H1 (cell line): ENCODE results near the gene SRPX2. TPM values are rescaled to one million over a fixed set of nuclear protein-coding genes. Genes with fewer than 3 reads are reported as not detected.

ENCODE experiments used
- CTCF ChIA-PET: fragments of 300-600 bp; sonication (Branson Sonifier 250); formaldehyde crosslinking; loops from one replicate; lab custom pipeline; 2021; ENCODE audit not compliant: partially characterized antibody; lab: Charles Lee
- POLR2A ChIA-PET: fragments of 300-600 bp; sonication (Branson Sonifier 250); formaldehyde crosslinking; loops from one replicate; lab custom pipeline; 2021; ENCODE audit warnings: inconsistent platforms; ENCODE audit not compliant: partially characterized antibody; lab: Charles Lee
- DNase-seq, 2 experiments: peaks; one replicate each; pipeline versions ENCODE4 v3.0.0 to v3.0.0-alpha.2; 2010 to 2022; ENCODE audit warnings: low spot score in 2 of 2, low read depth in 1 of 2, mixed read lengths in 1 of 2
- FAIRE-seq: peaks from 2 replicates; lab custom pipeline; 2011; peaks lifted over from hg19 to GRCh38; lab: Jason Lieb, UNC
- H2AFZ ChIP-seq: 2 replicates; pipeline ENCODE4 v1.8.1; 2012; ENCODE audit warnings: low read length, inconsistent platforms
- H2AK5ac ChIP-seq: 2 replicates; pipeline ENCODE4 v1.6.1; 2013; ENCODE audit warnings: low read depth, low read length
- H2BK120ac ChIP-seq: replicated peaks from 2 replicates; pipeline ENCODE3; 2013; ENCODE audit warnings: low read depth, low read length, inconsistent platforms
- H2BK12ac ChIP-seq: 2 replicates; pipeline ENCODE4 v1.6.1; 2013; ENCODE audit warnings: low read depth, low read length
- H2BK15ac ChIP-seq: 2 replicates; pipeline ENCODE4 v1.6.1; 2013; ENCODE audit warnings: low read length
- H2BK20ac ChIP-seq: 2 replicates; pipeline ENCODE4 v1.6.1; 2013; ENCODE audit warnings: low read length
- H2BK5ac ChIP-seq: 2 replicates; pipeline ENCODE4 v1.6.1; 2013; ENCODE audit warnings: low read depth, low read length
- H3K14ac ChIP-seq: 2 replicates; pipeline ENCODE4 v1.6.1; 2013; ENCODE audit warnings: inconsistent platforms; ENCODE audit not compliant: insufficient read length
- H3K18ac ChIP-seq: 2 replicates; pipeline ENCODE4 v1.6.1; 2013; ENCODE audit warnings: low read length; ENCODE audit errors: extremely low read depth
- H3K23ac ChIP-seq: 2 replicates; pipeline ENCODE4 v1.6.1; 2013; ENCODE audit warnings: inconsistent platforms; ENCODE audit not compliant: insufficient read length
- H3K23me2 ChIP-seq: 2 replicates; pipeline ENCODE4 v1.6.1; 2013; ENCODE audit warnings: low read depth, low read length
- H3K27ac ChIP-seq: 2 replicates; pipeline ENCODE4 v1.6.1; 2011; ENCODE audit warnings: low read depth, low read length, inconsistent platforms
- H3K27me3 ChIP-seq, 4 experiments: replicated peaks in 1 of 4; 1 replicate in 1 of 4; 2 replicates in 3 of 4; pipeline versions ENCODE4 v1.6.1 to v1.8.1; 2011 to 2013; ENCODE audit warnings: low read length in 3 of 4, mild to moderate bottlenecking in 3 of 4, inconsistent platforms in 2 of 4, mixed read lengths in 2 of 4, moderate library complexity in 1 of 4; ENCODE audit not compliant: control insufficient read depth in 3 of 4, insufficient read depth in 3 of 4; ENCODE audit errors: extremely low read depth in 1 of 4
- H3K36me3 ChIP-seq, 4 experiments: 2 replicates each; pipeline versions ENCODE4 v1.6.1 to v1.8.1; 2011 to 2013; ENCODE audit warnings: mild to moderate bottlenecking in 4 of 4, low read length in 3 of 4, moderate library complexity in 2 of 4, control low read depth in 1 of 4, inconsistent platforms in 1 of 4; ENCODE audit not compliant: insufficient read depth in 4 of 4, control insufficient read depth in 2 of 4
- H3K4ac ChIP-seq: replicated peaks from 2 replicates; pipeline ENCODE3; 2013; ENCODE audit warnings: low read length, low read depth, mixed read lengths, inconsistent platforms; ENCODE audit not compliant: insufficient read length
- H3K4me1 ChIP-seq, 4 experiments: replicated peaks in 1 of 4; 1 replicate in 1 of 4; 2 replicates in 3 of 4; pipeline versions ENCODE4 v1.6.1 to v1.8.1; 2011 to 2013; ENCODE audit warnings: low read length in 3 of 4, inconsistent platforms in 2 of 4, mixed read lengths in 1 of 4; ENCODE audit not compliant: insufficient read depth in 4 of 4, control insufficient read depth in 3 of 4
- H3K4me2 ChIP-seq, 2 experiments: 2 replicates each; pipeline versions ENCODE4 v1.6.1 to v1.8.1; 2011 to 2013; ENCODE audit warnings: low read depth in 2 of 2, low read length in 2 of 2, control low read depth in 1 of 2, inconsistent platforms in 1 of 2, mild to moderate bottlenecking in 1 of 2; ENCODE audit not compliant: insufficient read depth in 1 of 2
- H3K4me3 ChIP-seq, 4 experiments: fragments of 200-600, 300-600 bp in 1 of 4; sonication (generic), shearing (Covaris generic), sonication (Bioruptor Twin) in 1 of 4; 2 replicates each; pipeline versions ENCODE4 v1.5.1 to v1.8.1; 2011 to 2016; ENCODE audit warnings: low read length in 4 of 4, low read depth in 3 of 4, control low read depth in 2 of 4, inconsistent platforms in 2 of 4, mild to moderate bottlenecking in 2 of 4, mixed read lengths in 1 of 4, moderate library complexity in 1 of 4; ENCODE audit not compliant: insufficient read depth in 2 of 4; ENCODE audit errors: extremely low read depth in 1 of 4
- H3K56ac ChIP-seq: replicated peaks from 2 replicates; pipeline ENCODE3; 2013; ENCODE audit warnings: low read depth, mild to moderate bottlenecking, mixed read lengths, low read length, inconsistent platforms; ENCODE audit not compliant: insufficient read length
- H3K79me1 ChIP-seq: 2 replicates; pipeline ENCODE4 v1.6.1; 2013; ENCODE audit warnings: low read depth, low read length, control low read depth
- H3K79me2 ChIP-seq, 2 experiments: 2 replicates each; pipeline versions ENCODE4 v1.6.1 to v1.8.1; 2012 to 2013; ENCODE audit warnings: low read length in 2 of 2, mild to moderate bottlenecking in 2 of 2, inconsistent platforms in 1 of 2; ENCODE audit not compliant: insufficient read depth in 2 of 2, control insufficient read depth in 1 of 2
- H3K9ac ChIP-seq, 4 experiments: replicated peaks in 1 of 4; 1 replicate in 1 of 4; 2 replicates in 3 of 4; pipeline versions ENCODE4 v1.6.1 to v1.8.1; 2011 to 2013; ENCODE audit warnings: low read depth in 3 of 4, low read length in 3 of 4, control low read depth in 2 of 4, mild to moderate bottlenecking in 2 of 4, moderate library complexity in 2 of 4, inconsistent platforms in 1 of 4; ENCODE audit errors: extremely low read depth in 1 of 4
- H3K9me3 ChIP-seq, 2 experiments: 2 replicates each; pipeline versions ENCODE4 v1.6.1 to v1.8.1; 2012 to 2013; ENCODE audit warnings: mild to moderate bottlenecking in 2 of 2, moderate library complexity in 2 of 2, control low read depth in 1 of 2, inconsistent platforms in 1 of 2, low read depth in 1 of 2, low read length in 1 of 2, mixed read lengths in 1 of 2; ENCODE audit not compliant: insufficient read depth in 2 of 2
- H4K20me1 ChIP-seq, 2 experiments: replicated peaks in 1 of 2; 2 replicates each; pipeline versions ENCODE3 to v1.8.1; 2011 to 2013; ENCODE audit warnings: inconsistent platforms in 2 of 2, low read length in 2 of 2, mild to moderate bottlenecking in 1 of 2; ENCODE audit not compliant: insufficient read depth in 2 of 2, control insufficient read depth in 1 of 2
- H4K5ac ChIP-seq: 2 replicates; pipeline ENCODE4 v1.6.1; 2013; ENCODE audit warnings: low read length, low read depth, mixed read lengths, inconsistent platforms; ENCODE audit not compliant: insufficient read length
- H4K8ac ChIP-seq: 2 replicates; pipeline ENCODE4 v1.8.0; 2013; ENCODE audit warnings: mild to moderate bottlenecking, moderate library complexity, low read length, inconsistent platforms; ENCODE audit not compliant: insufficient read depth; ENCODE audit errors: extremely low read depth
- H4K91ac ChIP-seq: replicated peaks from 2 replicates; pipeline ENCODE3; 2013; ENCODE audit warnings: low read length, mixed read lengths, inconsistent platforms; ENCODE audit not compliant: insufficient read length
- CBX5 ChIP-seq: fragments of 300-800, 300-1000 bp; sonication (generic); IDR thresholded peaks from 2 replicates; pipeline ENCODE4 v1.7.1; 2016; ENCODE audit warnings: antibody characterized with exemption, low read length, low read depth
- CBX8 ChIP-seq: fragments of 300-800, 300-1000 bp; sonication (generic); IDR thresholded peaks from 2 replicates; pipeline ENCODE4 v1.7.1; 2016; ENCODE audit warnings: low read depth, low read length, borderline replicate concordance
- HDAC2 ChIP-seq, 2 experiments: fragments of 300-600 bp in 1 of 2; sonication (generic) in 1 of 2; IDR thresholded peaks; 2 replicates each; pipeline ENCODE4 v1.6.1; 2011 to 2012; ENCODE audit warnings: low read depth in 2 of 2, low read length in 2 of 2, mild to moderate bottlenecking in 2 of 2, moderate library complexity in 2 of 2, borderline replicate concordance in 1 of 2, inconsistent platforms in 1 of 2
- JUN ChIP-seq: IDR thresholded peaks from 2 replicates; pipeline ENCODE4 v1.6.1; 2011; ENCODE audit warnings: low read depth, mild to moderate bottlenecking, improper control_type of control experiment, low read length
- KDM5A ChIP-seq: fragments of 200-600 bp; IDR thresholded peaks from 2 replicates; pipeline ENCODE4 v1.7.1; 2012; ENCODE audit warnings: mild to moderate bottlenecking, low read length, inconsistent platforms, mixed read lengths
- MAFK ChIP-seq: IDR thresholded peaks from 2 replicates; pipeline ENCODE4 v1.6.1; 2012; ENCODE audit warnings: low read depth, mild to moderate bottlenecking, improper control_type of control experiment, low read length
- POLR2A ChIP-seq, 2 experiments: IDR thresholded peaks; 1 replicate in 1 of 2; 2 replicates in 1 of 2; pipeline ENCODE4 v1.6.1; 2011; ENCODE audit warnings: low read depth in 2 of 2, low read length in 2 of 2, mild to moderate bottlenecking in 2 of 2; ENCODE audit errors: control extremely low read depth in 1 of 2
- RBBP5 ChIP-seq: IDR thresholded peaks from 2 replicates; pipeline ENCODE4 v1.7.1; 2012; ENCODE audit warnings: low read depth, mild to moderate bottlenecking, inconsistent platforms, low read length, moderate library complexity, borderline replicate concordance
- SAP30 ChIP-seq: fragments of 300-600 bp; sonication (generic); IDR thresholded peaks from 2 replicates; pipeline ENCODE4 v1.7.1; 2012; ENCODE audit warnings: low read length, moderate library complexity, mild to moderate bottlenecking, inconsistent platforms; ENCODE audit not compliant: insufficient read depth, insufficient replicate concordance
- SIN3A ChIP-seq, 2 experiments: IDR thresholded peaks in 1 of 2; conservative IDR thresholded peaks in 1 of 2; 2 replicates each; pipeline ENCODE4 v1.6.1; 2011 to 2012; ENCODE audit warnings: low read length in 2 of 2, improper control_type of control experiment in 1 of 2, low read depth in 1 of 2, mild to moderate bottlenecking in 1 of 2
- SP1 ChIP-seq: IDR thresholded peaks from 2 replicates; pipeline ENCODE4 v1.6.1; 2011; ENCODE audit warnings: low read depth, low read length
- SRF ChIP-seq: IDR thresholded peaks from 2 replicates; pipeline ENCODE4 v1.6.1; 2011; ENCODE audit warnings: mild to moderate bottlenecking, low read depth, low read length, moderate library complexity
- TBP ChIP-seq: IDR thresholded peaks from 2 replicates; pipeline ENCODE4 v1.6.1; 2011; ENCODE audit warnings: low read depth, low read length, improper control_type of control experiment
- WGBS, 2 experiments: shearing (Covaris generic) in 1 of 2; methylation state at CpG; one replicate each; pipeline versions ENCODE4 v1.1.6 to v1.1.7; 2013 to 2015; ENCODE audit warnings: low lambda C conversion rate in 2 of 2, mixed read lengths in 2 of 2, inconsistent platforms in 1 of 2, low coverage in 1 of 2, missing lambda C conversion rate in 1 of 2; ENCODE audit not compliant: insufficient replicate concordance in 2 of 2, insufficient coverage in 1 of 2, insufficient read length in 1 of 2; ENCODE audit errors: extremely low coverage in 1 of 2, missing lambda C conversion rate in 1 of 2; 5-methylcytosine and 5-hydroxymethylcytosine counted together
- polyA plus RNA-seq, 7 experiments: library from polyadenylated mRNA; depleted of rRNA in 3 of 7; stranded (reverse) in 5 of 7; unstranded in 2 of 7; fragments of >200 nt in 5 of 7; fragments of 200-250 nt in 2 of 7; gene quantifications; 1 replicate in 5 of 7; 2 replicates in 1 of 7; 4 replicates in 1 of 7; pipeline versions ENCODE4 v1.2.1 to v1.2.3, GENCODE V29; 2011 to 2013; ENCODE audit warnings: missing spikeins in 2 of 7, mixed read lengths in 2 of 7
- total RNA-seq: library from RNA; stranded (reverse); fragmentation: NEBNext Ultra II Directional; extraction: Animal tissue kit (Norgen Biotek cat#: 25700); gene quantifications from 2 replicates; pipeline ENCODE4 v1.2.1, GENCODE V29; 2021
- TF ChIP-seq, protein P1 (sequence below): IDR thresholded peaks from 2 replicates; pipeline ENCODE4 v1.6.1; 2011; ENCODE audit warnings: low read depth, mild to moderate bottlenecking, low read length; ENCODE audit not compliant: insufficient read depth

Gene SRPX2
- total and polyA plus RNA-seq, 2 of the 8 experiments (the other 6 are each of a cell fraction or from before 2014, with no cell fraction given) = not detected

DNA sequence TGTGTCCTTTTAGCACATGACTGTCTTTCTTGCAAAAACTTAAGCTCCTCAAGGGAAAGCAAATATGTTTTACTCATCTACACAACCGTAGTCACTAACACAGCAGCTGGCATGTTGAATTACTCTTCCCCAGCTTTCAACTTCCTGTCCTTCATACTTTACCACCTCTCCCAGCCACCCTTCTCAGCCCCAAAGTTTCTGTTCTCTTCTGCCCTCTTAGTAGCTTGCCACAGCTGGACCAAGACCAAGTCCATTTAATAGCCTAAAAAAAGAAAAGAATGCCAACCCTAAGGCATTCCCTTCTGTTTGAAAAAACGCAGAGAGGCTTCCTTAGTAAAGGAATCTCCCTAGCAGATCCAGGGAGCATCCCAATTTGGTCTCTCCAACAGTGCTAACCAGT, 36.8 kb downstream of the SRPX2 start:
- Histone ChIP-seq H2BK120ac (no peak overlapping the region), H2BK15ac (no peak overlapping the region), H4K91ac (no peak overlapping the region), H3K23me2 (no peaks in the 10 kb centered on the region), H3K4me1 (no peaks in the 10 kb centered on the region), H3K4me2 (no peak overlapping the region), H4K5ac (no peak overlapping the region), H3K14ac (no peak overlapping the region), H2AFZ (no peak overlapping the region), H3K23ac (no peak overlapping the region), H3K4me3 (no peak overlapping the region), H3K36me3 (no peaks in the 10 kb centered on the region), H3K79me2 (no peaks in the 10 kb centered on the region), H4K8ac (no peak overlapping the region), H2BK20ac (no peak overlapping the region), H3K4ac (no peak overlapping the region), H3K9me3 (no peaks in the 10 kb centered on the region), H3K27me3 (no peaks in the 10 kb centered on the region), H3K27ac (no peak overlapping the region), H2BK5ac (no peak overlapping the region), H2AK5ac (no peak overlapping the region), H3K79me1 (no peaks in the 10 kb centered on the region), H4K20me1 (no peaks in the 10 kb centered on the region), H3K9ac (no peak overlapping the region), H3K56ac (no peak overlapping the region), H2BK12ac (no peak overlapping the region), H3K18ac (no peak overlapping the region)
- no peak for FAIRE-seq
- WGBS, 2 experiments = 88% methylated on average over 2 of the region's 2 CpGs; no CpG with 5 or more reads in 1 of the 2 experiments
- DNase-seq = no peak
- ChIA-PET POLR2A (no interaction called here), CTCF (interaction anchor here (1.1 to 3.0 kb wide), 3 partner anchors 11 to 231 kb away, joined by 3 to 19 read pairs (median 16); no protein-coding TSS in a partner anchor)
- TF ChIP-seq RBBP5 (no peak), POLR2A (IDR thresholded peaks at IDR 0.05; ENCODE audit: control extremely low read depth in 1 of 2, low read depth in 2 of 2, low read length in 2 of 2) (no peak), KDM5A (no peak), TBP (no peak), SP1 (no peak), HDAC2 (IDR thresholded peaks at IDR 0.05; ENCODE audit: borderline replicate concordance in 1 of 2, low read depth in 2 of 2, low read length in 2 of 2) (no peak), SIN3A (conservative IDR thresholded peaks at IDR 0.05 in 1 of 2, IDR thresholded peaks at IDR 0.05 in 1 of 2; ENCODE audit: low read depth in 1 of 2, low read length in 2 of 2) (no peak), CBX5 (no peak), SAP30 (no peak), CBX8 (no peak), JUN (no peak), MAFK (no peak), SRF (no peak)
- TF ChIP-seq, protein P1, sequence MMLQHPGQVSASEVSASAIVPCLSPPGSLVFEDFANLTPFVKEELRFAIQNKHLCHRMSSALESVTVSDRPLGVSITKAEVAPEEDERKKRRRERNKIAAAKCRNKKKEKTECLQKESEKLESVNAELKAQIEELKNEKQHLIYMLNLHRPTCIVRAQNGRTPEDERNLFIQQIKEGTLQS = no peak
